ENCODE data around the gene IL20RA.

Gene IL20RA

GRCh38 chr6:136990242-136990578 lies 54.6 kb downstream of the IL20RA start:
- H3K4me3 ChIP-seq (replicated peaks; ENCODE audit: low read depth, low read length), result no peak overlapping the region
- no peak for TF ChIP-seq CTCF (IDR thresholded peaks at IDR 0.05; ENCODE audit: low read length, missing control alignments)
- no peak for DNase-seq (ENCODE audit: low read depth)

GRCh38 chr6:136989571-136990241 lies 55.1 kb downstream of the IL20RA start:
- TF ChIP-seq CTCF (IDR thresholded peaks at IDR 0.05; ENCODE audit: low read length, missing control alignments), result no peak
- no peak for DNase-seq (ENCODE audit: low read depth)
- H3K4me3 ChIP-seq (replicated peaks; ENCODE audit: low read depth, low read length), result peak overlapping the region; percentile 21

GRCh38 chr6:136987526-136987925 lies 57.2 kb downstream of the IL20RA start:
- H3K4me3 ChIP-seq (replicated peaks; ENCODE audit: low read depth, low read length), result no peak overlapping the region
- TF ChIP-seq CTCF (IDR thresholded peaks at IDR 0.05; ENCODE audit: low read length, missing control alignments), result no peak
- DNase-seq (ENCODE audit: low read depth), result no peak

GRCh38 chr6:136985502-136985901 lies 59.3 kb downstream of the IL20RA start:
- TF ChIP-seq CTCF (IDR thresholded peaks at IDR 0.05; ENCODE audit: low read length, missing control alignments), result no peak
- no peak for DNase-seq (ENCODE audit: low read depth)
- no peak overlapping the region for H3K4me3 ChIP-seq (replicated peaks; ENCODE audit: low read depth, low read length)

GRCh38 chr6:136984578-136984977 lies 60.2 kb downstream of the IL20RA start:
- no peak for DNase-seq (ENCODE audit: low read depth)
- no peak for TF ChIP-seq CTCF (IDR thresholded peaks at IDR 0.05; ENCODE audit: low read length, missing control alignments)
- H3K4me3 ChIP-seq (replicated peaks; ENCODE audit: low read depth, low read length), result no peak overlapping the region

- no peak for DNase-seq (ENCODE audit: low read depth)
- H3K4me3 ChIP-seq (replicated peaks; ENCODE audit: low read depth, low read length), result no peak overlapping the region
- TF ChIP-seq CTCF (IDR thresholded peaks at IDR 0.05; ENCODE audit: low read length, missing control alignments), result no peak
Measured at GRCh38 chr6:136983687-136984086, 61.1 kb downstream of the IL20RA start.

- no peak overlapping the region for H3K4me3 ChIP-seq (replicated peaks; ENCODE audit: low read depth, low read length)
- TF ChIP-seq CTCF (IDR thresholded peaks at IDR 0.05; ENCODE audit: low read length, missing control alignments), result no peak
- no peak for DNase-seq (ENCODE audit: low read depth)
Measured at GRCh38 chr6:136982928-136983327, 61.8 kb downstream of the IL20RA start.
